Measurements from ENCODE around the gene CHAT.

DNA sequence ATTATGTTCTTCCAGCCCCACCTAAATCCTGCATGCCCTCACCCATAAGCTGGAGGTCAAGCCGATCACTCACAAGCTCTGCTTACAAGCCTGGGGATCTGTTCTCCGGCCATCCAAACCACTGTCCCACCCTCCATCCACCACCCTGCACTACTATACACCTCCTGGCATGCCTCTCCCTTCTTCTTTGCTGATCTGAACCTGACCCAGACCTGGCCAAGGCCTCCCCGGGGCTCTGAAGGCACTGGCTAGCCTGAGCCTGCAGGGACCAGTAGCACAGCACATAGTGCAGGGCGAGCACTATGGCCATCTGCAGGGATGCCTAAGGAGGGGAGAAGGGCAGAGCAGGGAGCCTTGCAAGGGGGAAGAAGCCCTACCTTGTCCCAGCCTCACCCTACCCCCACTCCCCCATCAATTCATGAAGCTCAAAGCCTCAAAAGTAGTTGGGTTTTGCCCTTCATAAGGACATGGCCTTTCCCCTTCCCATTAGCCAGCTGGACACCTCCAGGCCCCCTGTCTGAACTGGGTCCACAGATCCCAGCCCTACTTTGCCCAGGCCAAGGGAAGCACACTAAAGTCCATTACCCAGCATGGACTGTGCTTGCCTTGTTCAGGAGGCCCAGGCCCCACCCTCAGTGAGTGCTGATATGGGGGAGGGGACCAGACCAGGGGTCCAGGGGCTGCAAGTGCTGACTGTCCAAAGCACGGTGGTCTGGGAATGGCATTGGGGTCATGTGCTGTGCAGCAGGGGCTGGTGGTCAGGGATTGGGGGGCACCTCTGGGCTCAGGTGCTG is 29.6 kb downstream of the CHAT start:
- TF ChIP-seq, protein P1, sequence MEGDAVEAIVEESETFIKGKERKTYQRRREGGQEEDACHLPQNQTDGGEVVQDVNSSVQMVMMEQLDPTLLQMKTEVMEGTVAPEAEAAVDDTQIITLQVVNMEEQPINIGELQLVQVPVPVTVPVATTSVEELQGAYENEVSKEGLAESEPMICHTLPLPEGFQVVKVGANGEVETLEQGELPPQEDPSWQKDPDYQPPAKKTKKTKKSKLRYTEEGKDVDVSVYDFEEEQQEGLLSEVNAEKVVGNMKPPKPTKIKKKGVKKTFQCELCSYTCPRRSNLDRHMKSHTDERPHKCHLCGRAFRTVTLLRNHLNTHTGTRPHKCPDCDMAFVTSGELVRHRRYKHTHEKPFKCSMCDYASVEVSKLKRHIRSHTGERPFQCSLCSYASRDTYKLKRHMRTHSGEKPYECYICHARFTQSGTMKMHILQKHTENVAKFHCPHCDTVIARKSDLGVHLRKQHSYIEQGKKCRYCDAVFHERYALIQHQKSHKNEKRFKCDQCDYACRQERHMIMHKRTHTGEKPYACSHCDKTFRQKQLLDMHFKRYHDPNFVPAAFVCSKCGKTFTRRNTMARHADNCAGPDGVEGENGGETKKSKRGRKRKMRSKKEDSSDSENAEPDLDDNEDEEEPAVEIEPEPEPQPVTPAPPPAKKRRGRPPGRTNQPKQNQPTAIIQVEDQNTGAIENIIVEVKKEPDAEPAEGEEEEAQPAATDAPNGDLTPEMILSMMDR (IDR thresholded peaks at IDR 0.05): no peak
- no peak for TF ChIP-seq POLR2A (IDR thresholded peaks at IDR 0.05)
